Glutamatergic neuron (in vitro differentiated cells): ENCODE data around the gene CERS1. TPM values are rescaled to one million over a fixed set of nuclear protein-coding genes. Genes with fewer than 3 reads are reported as not detected.

Experiments
- DNase-seq: peaks from one replicate; pipeline ENCODE4 v3.0.0; 2022
- H3K27ac Mint-ChIP-seq: one replicate; pipeline ENCODE4 v1.8.0; 2020; ENCODE audit warnings: mild to moderate bottlenecking, mixed read lengths, inconsistent platforms; ENCODE audit not compliant: unreplicated experiment
- H3K27me3 Mint-ChIP-seq: one replicate; pipeline ENCODE4 v1.8.0; 2020; ENCODE audit warnings: mild to moderate bottlenecking, moderate library complexity, mixed read lengths, inconsistent platforms; ENCODE audit not compliant: unreplicated experiment
- H3K36me3 Mint-ChIP-seq: one replicate; pipeline ENCODE4 v1.8.0; 2020; ENCODE audit warnings: mild to moderate bottlenecking, mixed read lengths, inconsistent platforms; ENCODE audit not compliant: unreplicated experiment
- H3K4me1 Mint-ChIP-seq: one replicate; pipeline ENCODE4 v1.8.0; 2020; ENCODE audit warnings: mild to moderate bottlenecking, low read depth, mixed read lengths, inconsistent platforms; ENCODE audit not compliant: unreplicated experiment
- H3K4me3 Mint-ChIP-seq: one replicate; pipeline ENCODE4 v1.8.0; 2020; ENCODE audit warnings: mild to moderate bottlenecking, mixed read lengths, inconsistent platforms; ENCODE audit not compliant: unreplicated experiment
- H3K9me3 Mint-ChIP-seq: one replicate; pipeline ENCODE4 v1.8.0; 2020; ENCODE audit warnings: mild to moderate bottlenecking, moderate library complexity, mixed read lengths, inconsistent platforms; ENCODE audit not compliant: unreplicated experiment
- total RNA-seq: library from RNA; stranded (reverse); fragmentation: NEBNext Ultra II Directional; extraction: Animal tissue kit (Norgen Biotek cat#: 25700); gene quantifications from one replicate; pipeline ENCODE4 v1.2.1, GENCODE V29; 2021; ENCODE audit not compliant: unreplicated experiment
- TF ChIP-seq, protein P1 (sequence below): fragments of 200-600 bp; sonication (generic); IDR thresholded peaks from one replicate; pipeline ENCODE4 v1.5.0; 2021; ENCODE audit not compliant: partially characterized antibody, unreplicated experiment

CERS1 gene
- total RNA-seq, 1 donor from 2014 or later: 15.3 TPM

DNA sequence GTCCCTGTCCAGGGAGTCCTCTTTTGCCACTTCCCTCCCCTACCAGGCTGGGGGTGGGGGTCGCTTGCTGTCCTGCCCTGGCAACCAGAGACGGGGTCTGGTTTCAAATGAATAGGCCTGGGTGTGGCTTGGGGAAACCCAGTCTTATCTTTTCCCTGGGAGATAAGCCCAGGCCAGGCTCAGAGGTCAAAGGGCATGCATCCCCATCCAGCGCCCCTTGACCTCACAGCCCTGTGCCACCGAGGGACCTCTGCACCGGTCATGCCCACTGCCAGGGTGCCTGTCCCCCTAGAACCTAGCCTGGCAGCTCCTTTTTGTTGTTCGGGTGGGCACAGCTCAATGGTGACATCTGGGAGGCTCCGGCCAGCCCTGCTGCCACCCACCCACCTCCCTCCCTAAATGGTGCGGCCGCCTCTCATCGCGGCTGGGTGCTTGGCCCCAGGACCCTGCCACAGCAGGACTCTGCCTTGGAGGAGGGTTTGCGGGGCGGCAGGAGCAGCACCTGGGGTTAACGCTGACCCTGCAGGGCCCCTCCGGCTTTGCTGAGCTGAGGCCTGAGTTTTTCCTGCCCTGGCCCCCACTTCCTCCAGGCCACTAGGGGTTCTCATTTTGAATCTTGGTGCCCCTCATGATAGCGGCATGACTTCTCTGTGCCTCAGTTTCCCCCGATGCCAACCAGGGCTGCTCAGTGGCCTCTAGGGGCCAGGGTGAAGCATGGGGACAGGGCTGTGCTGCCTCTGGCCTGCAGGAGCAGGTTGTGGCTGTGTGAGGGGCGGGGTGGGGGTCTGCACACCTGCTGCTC is 2.9 kb upstream of the CERS1 start:
- H3K36me3 Mint-ChIP-seq: no peaks in the 10 kb centered on the region
- TF ChIP-seq, protein P1, sequence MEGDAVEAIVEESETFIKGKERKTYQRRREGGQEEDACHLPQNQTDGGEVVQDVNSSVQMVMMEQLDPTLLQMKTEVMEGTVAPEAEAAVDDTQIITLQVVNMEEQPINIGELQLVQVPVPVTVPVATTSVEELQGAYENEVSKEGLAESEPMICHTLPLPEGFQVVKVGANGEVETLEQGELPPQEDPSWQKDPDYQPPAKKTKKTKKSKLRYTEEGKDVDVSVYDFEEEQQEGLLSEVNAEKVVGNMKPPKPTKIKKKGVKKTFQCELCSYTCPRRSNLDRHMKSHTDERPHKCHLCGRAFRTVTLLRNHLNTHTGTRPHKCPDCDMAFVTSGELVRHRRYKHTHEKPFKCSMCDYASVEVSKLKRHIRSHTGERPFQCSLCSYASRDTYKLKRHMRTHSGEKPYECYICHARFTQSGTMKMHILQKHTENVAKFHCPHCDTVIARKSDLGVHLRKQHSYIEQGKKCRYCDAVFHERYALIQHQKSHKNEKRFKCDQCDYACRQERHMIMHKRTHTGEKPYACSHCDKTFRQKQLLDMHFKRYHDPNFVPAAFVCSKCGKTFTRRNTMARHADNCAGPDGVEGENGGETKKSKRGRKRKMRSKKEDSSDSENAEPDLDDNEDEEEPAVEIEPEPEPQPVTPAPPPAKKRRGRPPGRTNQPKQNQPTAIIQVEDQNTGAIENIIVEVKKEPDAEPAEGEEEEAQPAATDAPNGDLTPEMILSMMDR: no peak
- no peak overlapping the region for H3K4me3 Mint-ChIP-seq
- no peak for DNase-seq
- peaks cover 3% of the 10 kb centered on the region for H3K9me3 Mint-ChIP-seq
- peaks cover 2% of the 10 kb centered on the region for H3K4me1 Mint-ChIP-seq
- peaks cover 9% of the 10 kb centered on the region for H3K27me3 Mint-ChIP-seq
- no peak overlapping the region for H3K27ac Mint-ChIP-seq

DNA sequence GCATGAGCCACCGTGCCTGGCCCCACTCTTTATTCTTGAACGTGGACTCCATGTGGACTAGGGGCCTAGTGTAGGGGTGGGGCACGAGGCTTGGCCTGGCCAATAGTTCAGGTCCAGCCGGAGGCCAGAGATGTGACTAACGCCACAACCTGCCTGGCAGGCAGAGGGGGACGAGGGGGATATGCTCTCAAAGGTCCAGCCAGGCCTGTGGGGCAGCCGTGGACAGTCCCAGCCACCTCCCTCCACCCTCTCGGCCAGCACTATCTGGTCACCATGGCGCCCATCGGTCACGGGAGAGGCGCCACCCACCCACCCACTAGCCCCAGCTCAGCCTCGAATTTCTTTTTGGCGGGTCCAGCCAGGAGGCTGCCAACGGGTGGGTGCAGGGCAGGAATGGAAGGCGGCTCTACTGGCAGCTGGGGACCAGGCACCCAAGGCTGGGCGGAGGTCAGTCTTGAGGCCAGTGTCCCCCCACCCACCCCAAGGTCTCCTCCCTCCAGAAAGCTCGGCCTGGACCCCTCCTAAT is 2.2 kb upstream of the CERS1 start:
- TF ChIP-seq, protein P1: no peak
- Mint-ChIP-seq H3K36me3 (no peaks in the 10 kb centered on the region), H3K9me3 (peaks cover 3% of the 10 kb centered on the region), H3K4me3 (no peak overlapping the region), H3K27me3 (peaks cover 9% of the 10 kb centered on the region), H3K4me1 (peaks cover 3% of the 10 kb centered on the region), H3K27ac (no peak overlapping the region)
- DNase-seq: no peak

DNA sequence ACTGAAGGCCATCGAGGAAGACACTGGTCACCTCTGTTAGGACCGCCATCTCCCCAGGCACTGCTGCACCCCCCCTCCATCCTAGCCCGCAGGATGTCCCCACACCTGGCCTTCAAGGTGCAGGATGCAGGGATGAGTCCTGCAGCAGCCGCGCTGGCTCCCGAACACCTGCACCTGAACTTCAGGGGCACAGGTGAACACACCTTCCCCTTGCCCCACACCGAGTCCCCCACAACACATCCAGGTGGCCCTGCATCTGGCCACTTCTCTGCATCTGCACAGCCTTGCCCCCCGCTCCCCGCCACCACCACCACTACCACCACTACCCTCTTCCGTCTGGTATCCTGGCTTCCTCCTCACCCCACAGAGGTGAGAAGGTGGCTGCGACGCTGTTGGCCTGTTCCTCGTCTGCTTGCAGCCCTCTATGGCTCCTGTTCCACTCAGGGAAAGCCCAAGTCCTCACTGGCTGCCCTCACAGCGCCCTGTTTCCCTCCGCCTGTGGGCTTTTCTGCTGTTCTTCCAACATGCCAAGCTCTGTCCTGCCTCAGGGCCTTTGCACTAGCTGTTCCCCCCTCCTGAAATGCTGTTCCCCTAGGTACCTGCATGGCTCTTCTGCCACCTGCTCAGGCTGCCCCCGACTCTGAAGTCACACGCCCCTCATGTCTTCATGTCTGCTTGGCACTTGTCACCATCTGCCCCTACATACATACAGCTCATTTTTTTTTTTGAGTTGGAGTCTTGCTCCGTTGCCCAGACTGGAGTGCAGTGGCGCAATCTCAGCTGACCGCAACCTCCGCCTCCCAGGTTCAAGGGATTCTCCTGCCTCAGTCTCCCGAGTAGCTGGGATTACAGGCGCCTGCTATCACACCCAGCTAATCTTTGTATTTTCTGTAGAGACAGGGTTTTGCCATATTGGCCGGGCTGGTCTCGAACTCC is 1.4 kb upstream of the CERS1 start:
- peak overlapping the region; percentile 69 for H3K4me3 Mint-ChIP-seq
- peaks cover 9% of the 10 kb centered on the region for H3K27me3 Mint-ChIP-seq
- DNase-seq: no peak
- peaks cover 3% of the 10 kb centered on the region for H3K9me3 Mint-ChIP-seq
- TF ChIP-seq, protein P1: no peak
- no peak overlapping the region for H3K27ac Mint-ChIP-seq
- peaks cover 3% of the 10 kb centered on the region for H3K4me1 Mint-ChIP-seq
- H3K36me3 Mint-ChIP-seq: no peaks in the 10 kb centered on the region

DNA sequence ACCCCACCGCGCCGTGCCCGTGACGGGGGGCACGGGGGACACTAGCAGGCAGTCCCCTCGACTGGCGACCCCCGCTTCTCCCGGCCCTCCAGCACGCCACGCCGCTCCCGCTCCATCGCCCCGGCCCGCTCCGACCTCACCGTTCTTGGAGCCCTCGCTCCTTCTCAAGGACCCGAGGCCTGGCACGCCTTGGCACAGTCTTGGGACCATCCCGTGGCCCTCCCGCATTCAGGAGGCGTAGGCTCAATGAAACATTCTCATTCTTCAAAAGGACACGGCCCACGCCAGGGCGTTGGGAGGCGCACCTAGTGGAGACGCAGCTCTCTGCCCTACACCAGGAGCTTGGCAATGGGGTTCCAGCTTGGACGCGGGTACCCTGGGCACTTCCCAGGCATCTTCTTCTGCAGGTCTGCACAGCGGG is 473 bp upstream of the CERS1 start:
- H3K9me3 Mint-ChIP-seq: peaks cover 3% of the 10 kb centered on the region
- H3K36me3 Mint-ChIP-seq: no peaks in the 10 kb centered on the region
- peaks cover 3% of the 10 kb centered on the region for H3K4me1 Mint-ChIP-seq
- TF ChIP-seq, protein P1: no peak
- peak overlapping the region; percentile 83 for H3K4me3 Mint-ChIP-seq
- H3K27me3 Mint-ChIP-seq: peaks cover 9% of the 10 kb centered on the region
- no peak overlapping the region for H3K27ac Mint-ChIP-seq
- DNase-seq: no peak
